ENCODE measurements around the gene KIF22.
"Not testable (repeated sequence)": the region's sequence is repeated elsewhere in the genome, so short reads cannot be mapped to it uniquely, and the experiment has no call there.

Gene KIF22

DNA sequence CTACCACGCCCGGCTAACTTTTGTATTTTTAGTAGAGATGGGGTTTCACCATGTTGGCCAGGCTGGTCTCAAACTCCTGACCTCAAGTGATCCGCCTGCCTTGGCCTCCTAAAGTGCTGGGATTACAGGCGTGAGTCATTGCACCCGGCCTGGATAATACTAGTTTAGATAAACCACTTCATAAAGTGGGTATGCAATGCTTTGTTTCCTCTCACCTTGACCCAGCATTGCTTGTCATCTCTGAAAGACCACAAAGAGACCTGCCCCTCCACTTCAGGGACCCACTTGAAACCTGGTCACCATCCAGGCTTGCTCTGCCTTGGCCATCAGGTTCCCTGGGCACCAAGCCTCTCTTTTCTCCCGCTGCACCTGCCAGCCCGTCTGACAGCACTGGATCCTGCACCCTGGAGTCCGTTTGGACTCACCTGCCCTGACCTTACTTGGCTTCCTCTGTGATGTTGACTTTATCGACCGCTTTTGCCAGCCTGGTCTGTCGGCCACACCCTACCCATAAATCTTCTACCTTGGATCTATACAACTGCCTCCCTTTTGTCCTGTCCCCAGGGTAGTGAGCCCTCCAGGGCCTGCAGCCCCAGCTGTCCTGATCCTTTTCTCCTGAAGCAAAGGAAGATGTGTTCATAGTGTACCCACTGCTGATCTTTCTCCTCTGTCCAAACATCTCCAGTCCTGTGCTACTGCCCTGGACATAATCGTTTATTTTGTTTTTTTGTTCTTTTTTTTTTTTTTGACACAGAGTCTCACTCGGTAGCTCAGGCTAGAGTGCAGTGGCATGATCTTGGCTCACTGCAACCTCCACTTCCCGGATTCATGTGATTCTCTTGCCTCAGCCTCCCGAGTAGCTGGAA lies 25.2 kb upstream of the KIF22 start:
- H3K27me3 ChIP-seq (replicated peaks): no peaks in the 10 kb centered on the region
- H3K27ac ChIP-seq: no peak overlapping the region
- in situ Hi-C loops (cut with HindIII; ENCODE audit: low pct_ligation_motif_present, low sequenced_read_pairs): no loop called here
- no peak overlapping the region for H3K4me3 ChIP-seq (ENCODE audit: low read depth, low read length)
- no peaks in the 10 kb centered on the region for H3K36me3 ChIP-seq (replicated peaks)
- TF ChIP-seq, protein P1, sequence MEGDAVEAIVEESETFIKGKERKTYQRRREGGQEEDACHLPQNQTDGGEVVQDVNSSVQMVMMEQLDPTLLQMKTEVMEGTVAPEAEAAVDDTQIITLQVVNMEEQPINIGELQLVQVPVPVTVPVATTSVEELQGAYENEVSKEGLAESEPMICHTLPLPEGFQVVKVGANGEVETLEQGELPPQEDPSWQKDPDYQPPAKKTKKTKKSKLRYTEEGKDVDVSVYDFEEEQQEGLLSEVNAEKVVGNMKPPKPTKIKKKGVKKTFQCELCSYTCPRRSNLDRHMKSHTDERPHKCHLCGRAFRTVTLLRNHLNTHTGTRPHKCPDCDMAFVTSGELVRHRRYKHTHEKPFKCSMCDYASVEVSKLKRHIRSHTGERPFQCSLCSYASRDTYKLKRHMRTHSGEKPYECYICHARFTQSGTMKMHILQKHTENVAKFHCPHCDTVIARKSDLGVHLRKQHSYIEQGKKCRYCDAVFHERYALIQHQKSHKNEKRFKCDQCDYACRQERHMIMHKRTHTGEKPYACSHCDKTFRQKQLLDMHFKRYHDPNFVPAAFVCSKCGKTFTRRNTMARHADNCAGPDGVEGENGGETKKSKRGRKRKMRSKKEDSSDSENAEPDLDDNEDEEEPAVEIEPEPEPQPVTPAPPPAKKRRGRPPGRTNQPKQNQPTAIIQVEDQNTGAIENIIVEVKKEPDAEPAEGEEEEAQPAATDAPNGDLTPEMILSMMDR (IDR thresholded peaks at IDR 0.05; ENCODE audit: low read depth, low read length, missing control alignments): no peak
- DNase-seq: no peak

DNA sequence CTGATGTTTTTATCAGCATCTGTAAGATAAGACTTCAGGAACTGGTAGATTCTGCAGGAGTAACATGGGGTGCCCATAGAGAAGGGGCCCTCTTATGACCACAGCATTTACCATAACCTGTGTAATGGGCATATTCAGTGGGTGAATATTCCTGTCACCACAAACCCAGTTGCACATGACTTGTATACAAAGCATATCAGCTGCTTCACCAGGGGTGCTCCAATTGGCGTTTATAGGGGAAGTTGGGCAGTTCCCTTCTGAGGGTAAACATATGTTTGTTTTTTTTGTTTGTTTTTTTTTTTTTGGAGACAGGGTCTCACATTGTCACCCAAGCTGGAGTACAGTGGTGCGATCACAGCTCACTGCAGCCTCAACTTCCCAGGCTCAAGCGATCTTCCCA lies 24.0 kb upstream of the KIF22 start:
- in situ Hi-C loops (cut with HindIII; ENCODE audit: low pct_ligation_motif_present, low sequenced_read_pairs): no loop called here
- DNase-seq: no peak
- Histone ChIP-seq H3K36me3 (replicated peaks) (no peaks in the 10 kb centered on the region), H3K27ac (no peak overlapping the region), H3K27me3 (replicated peaks) (no peaks in the 10 kb centered on the region), H3K4me3 (ENCODE audit: low read depth, low read length) (no peak overlapping the region)
- TF ChIP-seq, protein P1 (IDR thresholded peaks at IDR 0.05; ENCODE audit: low read depth, low read length, missing control alignments): no peak

DNA sequence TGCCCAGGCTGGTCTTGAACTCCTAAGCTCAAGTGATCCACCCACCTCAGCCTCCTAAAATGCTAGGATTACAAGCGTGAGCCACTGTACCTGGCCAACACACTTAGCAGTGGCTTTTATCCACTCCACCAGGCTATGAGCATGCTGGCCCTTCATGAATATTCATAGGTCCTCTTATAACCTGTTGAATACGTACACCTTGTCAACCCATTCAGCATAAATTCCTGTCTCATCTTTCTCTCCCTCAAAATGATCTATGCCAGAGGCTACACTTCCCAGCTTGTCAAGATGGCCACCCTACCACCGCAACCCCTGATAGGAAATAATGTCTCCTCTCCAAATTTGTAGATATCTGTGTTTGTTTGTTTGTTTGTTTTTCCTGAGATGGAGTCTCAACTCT lies 23.5 kb upstream of the KIF22 start:
- Histone ChIP-seq H3K27me3 (replicated peaks) (no peaks in the 10 kb centered on the region), H3K36me3 (replicated peaks) (no peaks in the 10 kb centered on the region), H3K27ac (no peak overlapping the region), H3K4me3 (ENCODE audit: low read depth, low read length) (no peak overlapping the region)
- no peak for DNase-seq
- TF ChIP-seq, protein P1 (IDR thresholded peaks at IDR 0.05; ENCODE audit: low read depth, low read length, missing control alignments): no peak
- in situ Hi-C loops (cut with HindIII; ENCODE audit: low pct_ligation_motif_present, low sequenced_read_pairs): no loop called here

GRCh38 chr16:29769507-29769906 lies 21.0 kb upstream of the KIF22 start:
- Histone ChIP-seq H3K27ac (no peak overlapping the region), H3K36me3 (replicated peaks) (no peaks in the 10 kb centered on the region), H3K27me3 (replicated peaks) (no peaks in the 10 kb centered on the region), H3K4me3 (ENCODE audit: low read depth, low read length) (no peak overlapping the region)
- DNase-seq: no peak
- in situ Hi-C loops (cut with HindIII; ENCODE audit: low pct_ligation_motif_present, low sequenced_read_pairs): no loop called here
- TF ChIP-seq, protein P1 (IDR thresholded peaks at IDR 0.05; ENCODE audit: low read depth, low read length, missing control alignments): no peak

DNA sequence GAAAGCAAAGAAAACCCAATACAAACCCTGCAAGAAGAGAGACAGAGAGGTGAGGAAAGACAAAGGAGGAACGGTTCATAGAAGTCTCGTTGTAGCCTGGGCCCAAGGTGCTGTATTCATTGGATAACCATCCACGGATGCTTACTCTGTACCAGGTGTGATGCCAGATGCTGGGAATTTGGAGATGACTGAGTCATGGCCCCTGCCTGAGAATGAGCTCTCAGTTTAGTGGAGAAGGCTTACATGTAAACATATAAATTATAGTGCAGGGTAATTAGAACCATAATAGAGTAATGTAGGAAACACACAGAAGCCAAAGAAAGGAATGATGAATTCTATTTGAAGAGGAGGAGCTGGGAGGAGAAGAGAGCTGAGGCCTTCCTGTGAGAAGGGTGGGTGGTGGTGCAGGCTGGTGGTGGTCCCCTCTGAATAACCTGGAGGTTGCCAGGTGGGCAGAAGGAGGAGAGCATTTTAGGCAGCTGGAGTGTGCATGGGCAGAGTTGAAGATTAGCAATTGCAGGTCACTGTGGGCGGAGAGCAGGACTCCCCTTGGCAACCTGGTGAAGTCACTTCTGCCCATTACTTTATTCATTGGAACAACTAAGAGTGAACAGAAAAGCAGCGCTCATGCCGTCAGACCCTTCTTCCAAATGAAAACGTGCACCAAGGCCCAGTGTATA lies 20.2 kb upstream of the KIF22 start:
- in situ Hi-C loops (cut with HindIII; ENCODE audit: low pct_ligation_motif_present, low sequenced_read_pairs): no loop called here

GRCh38 chr16:29772330-29772729 lies 18.2 kb upstream of the KIF22 start:
- in situ Hi-C loops (cut with HindIII; ENCODE audit: low pct_ligation_motif_present, low sequenced_read_pairs); H3K36me3 ChIP-seq (replicated peaks); H3K27ac ChIP-seq; DNase-seq; H3K27me3 ChIP-seq (replicated peaks); H3K4me3 ChIP-seq (ENCODE audit: low read depth, low read length): not testable (repeated sequence)

More for the DNA sequence above, 20.2 kb upstream of the KIF22 start:
- TF ChIP-seq, protein P1 (IDR thresholded peaks at IDR 0.05; ENCODE audit: low read depth, low read length, missing control alignments): no peak
- Histone ChIP-seq H3K4me3 (ENCODE audit: low read depth, low read length) (no peak overlapping the region), H3K36me3 (replicated peaks) (no peaks in the 10 kb centered on the region), H3K27me3 (replicated peaks) (no peaks in the 10 kb centered on the region), H3K27ac (no peak overlapping the region)
- no peak for DNase-seq

Data from brain microvascular endothelial cell (primary cell).